HG03064 (cell line): Measurements from ENCODE around the gene TBC1D14.

ENCODE experiments used
- ATAC-seq: cut with Tn5 transposase; IDR thresholded peaks from one replicate; pipeline ENCODE4 v1.9.1; 2021; ENCODE audit warnings: low read depth; ENCODE audit not compliant: unreplicated experiment

TBC1D14 gene

GRCh38 chr4:6909113-6909969 lies at the start of gene TBC1D14:
TBC1D14 (plus strand) TSS chr4:6909826; CDS start chr4:6923390, 13,564 bp downstream.
- peak; percentile 81 for ATAC-seq

- no peak for ATAC-seq
Observed at GRCh38 chr4:6868386-6868785, 41.2 kb upstream of the TBC1D14 start.

GRCh38 chr4:6869944-6870343 lies 39.7 kb upstream of the TBC1D14 start:
- no peak for ATAC-seq

GRCh38 chr4:6873291-6873690 lies 36.3 kb upstream of the TBC1D14 start:
- ATAC-seq: no peak

GRCh38 chr4:6873792-6874461 lies 35.7 kb upstream of the TBC1D14 start:
- no peak for ATAC-seq

GRCh38 chr4:6874981-6875380 lies 34.6 kb upstream of the TBC1D14 start:
- no peak for ATAC-seq

GRCh38 chr4:6875431-6875831 lies 34.2 kb upstream of the TBC1D14 start:
- ATAC-seq: no peak

- no peak for ATAC-seq
Observed at GRCh38 chr4:6876440-6876839, 33.2 kb upstream of the TBC1D14 start.

GRCh38 chr4:6877067-6877466 lies 32.6 kb upstream of the TBC1D14 start:
- no peak for ATAC-seq

GRCh38 chr4:6878451-6879059 lies 31.1 kb upstream of the TBC1D14 start:
- ATAC-seq: no peak

GRCh38 chr4:6880691-6881090 lies 28.9 kb upstream of the TBC1D14 start:
- ATAC-seq: no peak

- ATAC-seq: no peak
Observed at GRCh38 chr4:6881908-6882307, 27.7 kb upstream of the TBC1D14 start.

- no peak for ATAC-seq
Observed at GRCh38 chr4:6884341-6884870, 25.2 kb upstream of the TBC1D14 start.

GRCh38 chr4:6885953-6886557 lies 23.6 kb upstream of the TBC1D14 start:
- ATAC-seq: no peak

GRCh38 chr4:6886886-6887285 lies 22.7 kb upstream of the TBC1D14 start:
- no peak for ATAC-seq

GRCh38 chr4:6887591-6888371 lies 21.8 kb upstream of the TBC1D14 start:
- ATAC-seq: no peak

GRCh38 chr4:6888506-6889071 lies 21.0 kb upstream of the TBC1D14 start:
- ATAC-seq: no peak

GRCh38 chr4:6889101-6889735 lies 20.4 kb upstream of the TBC1D14 start:
- no peak for ATAC-seq

- ATAC-seq: no peak
Observed at GRCh38 chr4:6889736-6890324, 19.8 kb upstream of the TBC1D14 start.
